ENCODE measurements around the gene SIMC1.

The SIMC1 gene

DNA sequence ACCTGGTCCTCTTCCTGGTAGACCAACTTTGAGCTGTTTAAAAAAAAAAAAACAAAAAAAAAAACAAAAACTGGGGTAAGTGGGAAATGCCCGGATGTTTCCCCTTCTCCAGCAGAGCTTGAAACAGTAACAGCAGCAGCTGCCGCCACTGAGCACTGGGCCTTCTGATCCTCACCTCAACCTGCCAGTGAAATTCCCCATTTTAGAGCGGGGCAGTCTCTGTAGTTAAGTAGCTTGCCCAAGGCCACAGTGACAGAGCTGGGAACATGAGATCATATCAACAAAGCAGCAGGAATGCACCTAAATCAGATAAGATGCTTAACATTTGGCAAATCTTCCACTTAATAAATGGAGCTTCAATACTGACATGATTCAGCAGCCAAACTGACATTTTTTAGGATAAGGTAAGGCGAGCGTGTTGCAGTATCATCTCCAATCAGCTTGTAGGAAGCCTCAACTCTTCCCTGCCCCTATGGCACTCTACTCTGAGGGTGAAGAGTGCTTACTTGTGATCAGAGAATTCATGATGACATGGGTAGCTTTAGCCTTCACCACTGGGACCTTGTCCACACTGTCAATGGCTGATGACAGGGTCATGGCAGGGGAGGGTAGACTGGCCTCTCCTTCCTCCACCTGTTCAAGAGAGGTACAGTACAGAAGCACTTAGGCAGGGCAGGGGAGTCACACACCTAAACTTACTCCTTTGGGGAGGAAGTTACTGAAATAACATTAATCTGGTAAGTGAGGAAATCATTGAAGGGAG lies 114.1 kb downstream of the SIMC1 start:
- no peak for DNase-seq (ENCODE audit: low spot score in 2 of 2)
- Histone ChIP-seq H3K9me3 (no peaks in the 10 kb centered on the region), H3K36me3 (replicated peaks) (peaks cover 79% of the 10 kb centered on the region), H3K4me3 (no peak overlapping the region), H3K4me1 (no peaks in the 10 kb centered on the region), H3K27me3 (ENCODE audit: low read depth) (no peaks in the 10 kb centered on the region)
- in situ Hi-C loops (cut with MboI; ENCODE audit: low sequenced_read_pairs), result no loop called here

DNA sequence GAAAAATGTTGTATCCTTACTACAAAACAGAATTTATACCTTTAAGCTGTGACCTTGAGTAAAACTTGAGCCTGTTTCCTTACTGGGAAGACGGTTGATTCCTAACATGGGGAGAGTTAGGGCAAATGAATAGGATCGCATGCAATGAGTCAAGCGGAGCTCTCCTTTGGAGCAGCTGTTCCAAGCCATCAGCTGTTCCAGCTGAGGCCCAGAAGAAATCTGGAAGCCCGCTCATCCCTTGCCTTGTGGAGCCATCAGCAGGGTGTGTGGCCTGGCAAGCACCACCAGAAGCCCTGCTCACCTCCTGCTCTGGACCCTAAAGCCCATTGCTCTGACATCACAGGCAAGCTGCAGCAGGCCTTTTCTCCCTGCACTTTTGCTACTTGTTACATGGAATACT lies 115.3 kb downstream of the SIMC1 start:
- no peaks in the 10 kb centered on the region for H3K27me3 ChIP-seq (ENCODE audit: low read depth)
- H3K4me1 ChIP-seq, result no peaks in the 10 kb centered on the region
- DNase-seq (ENCODE audit: low spot score in 2 of 2), result no peak
- H3K36me3 ChIP-seq (replicated peaks), result peaks cover 80% of the 10 kb centered on the region
- H3K4me3 ChIP-seq, result no peak overlapping the region
- in situ Hi-C loops (cut with MboI; ENCODE audit: low sequenced_read_pairs), result no loop called here
- no peaks in the 10 kb centered on the region for H3K9me3 ChIP-seq

DNA sequence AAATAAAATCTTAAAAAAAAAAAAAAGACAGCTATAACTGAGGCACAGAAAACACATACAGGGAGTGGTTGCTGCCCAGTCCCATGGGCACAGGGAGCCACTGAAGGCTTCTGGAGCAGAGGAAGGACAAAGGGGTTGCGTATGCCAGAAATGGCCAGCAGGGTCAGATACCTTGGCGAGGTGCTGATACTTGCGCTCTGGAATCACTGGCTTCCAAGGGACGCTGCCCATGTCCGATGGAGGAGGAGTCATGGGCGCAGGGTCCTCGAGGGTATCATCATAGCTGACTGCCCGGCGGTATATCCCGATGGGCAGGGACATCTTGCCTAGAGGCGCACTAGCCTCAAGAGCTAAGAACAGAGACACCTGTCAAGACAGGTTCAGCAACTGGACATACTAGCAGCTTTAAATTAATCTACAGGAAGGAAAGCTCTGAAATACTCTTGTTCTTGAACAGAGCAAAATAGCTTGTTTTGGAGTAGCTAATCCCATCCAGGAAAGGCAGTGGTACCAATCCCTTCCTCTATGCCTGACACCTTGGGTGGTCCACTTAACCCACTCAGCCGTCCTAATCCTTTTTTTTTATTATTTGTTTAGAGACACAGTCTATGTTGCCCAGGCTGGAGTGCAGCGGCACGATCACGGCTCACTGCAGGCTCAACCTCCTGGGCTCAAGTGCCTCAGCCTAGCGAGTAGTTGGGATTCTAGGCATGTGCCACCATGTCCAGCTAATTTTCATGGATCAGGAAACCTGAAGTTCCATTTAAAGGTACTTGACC lies 117.4 kb downstream of the SIMC1 start:
- no peaks in the 10 kb centered on the region for H3K27me3 ChIP-seq (ENCODE audit: low read depth)
- in situ Hi-C loops (cut with MboI; ENCODE audit: low sequenced_read_pairs), result no loop called here
- H3K36me3 ChIP-seq (replicated peaks), result peaks cover 69% of the 10 kb centered on the region
- peak in 1 of 2 experiments; percentile 21 for DNase-seq (ENCODE audit: low spot score in 2 of 2)
- no peaks in the 10 kb centered on the region for H3K4me1 ChIP-seq
- no peaks in the 10 kb centered on the region for H3K9me3 ChIP-seq
- H3K4me3 ChIP-seq, result no peak overlapping the region

DNA sequence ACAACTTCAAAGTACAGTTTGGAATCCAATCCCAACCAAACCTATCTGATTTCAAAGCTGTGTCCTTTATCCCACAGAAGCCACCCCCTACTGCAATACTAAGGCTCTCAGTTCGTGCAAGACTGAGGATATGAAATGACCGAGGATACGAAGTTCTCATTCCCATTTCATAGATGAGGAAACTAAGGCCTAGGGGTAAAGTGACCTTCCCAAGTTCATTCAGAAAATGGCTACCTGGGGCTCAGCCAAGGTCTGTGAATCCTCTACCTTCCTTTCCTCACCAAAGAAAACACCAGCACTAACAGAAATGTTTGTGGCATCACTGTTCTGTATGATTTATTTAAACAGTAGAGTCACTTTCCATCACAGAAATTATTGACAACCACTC lies 117.9 kb downstream of the SIMC1 start:
- Histone ChIP-seq H3K36me3 (replicated peaks) (peaks cover 63% of the 10 kb centered on the region), H3K4me1 (no peaks in the 10 kb centered on the region), H3K4me3 (no peak overlapping the region), H3K9me3 (no peaks in the 10 kb centered on the region), H3K27me3 (ENCODE audit: low read depth) (no peaks in the 10 kb centered on the region)
- in situ Hi-C loops (cut with MboI; ENCODE audit: low sequenced_read_pairs), result no loop called here
- no peak for DNase-seq (ENCODE audit: low spot score in 2 of 2)

DNA sequence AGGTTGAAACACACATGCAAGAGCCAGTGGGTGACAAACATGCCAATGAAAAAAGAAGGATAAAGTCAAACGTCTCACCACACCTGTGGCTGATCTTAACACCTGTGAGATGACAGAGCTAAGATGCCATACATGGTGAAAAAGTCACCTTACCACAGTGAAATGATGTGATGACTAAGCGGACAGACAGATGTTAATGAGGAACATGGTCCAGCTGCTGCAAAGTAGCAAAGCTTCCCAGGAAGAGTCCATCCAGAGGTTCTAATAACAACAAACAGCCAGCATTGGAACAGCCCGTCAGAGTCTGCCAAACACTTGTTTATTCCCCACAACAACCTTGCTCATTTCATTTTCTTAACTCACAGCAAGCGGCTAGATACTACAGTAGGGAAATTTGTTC lies 121.4 kb downstream of the SIMC1 start:
- no peaks in the 10 kb centered on the region for H3K9me3 ChIP-seq
- H3K27me3 ChIP-seq (ENCODE audit: low read depth), result no peaks in the 10 kb centered on the region
- no peak overlapping the region for H3K4me3 ChIP-seq
- in situ Hi-C loops (cut with MboI; ENCODE audit: low sequenced_read_pairs), result no loop called here
- DNase-seq (ENCODE audit: low spot score in 2 of 2), result no peak
- peaks cover 35% of the 10 kb centered on the region for H3K36me3 ChIP-seq (replicated peaks)
- no peaks in the 10 kb centered on the region for H3K4me1 ChIP-seq

DNA sequence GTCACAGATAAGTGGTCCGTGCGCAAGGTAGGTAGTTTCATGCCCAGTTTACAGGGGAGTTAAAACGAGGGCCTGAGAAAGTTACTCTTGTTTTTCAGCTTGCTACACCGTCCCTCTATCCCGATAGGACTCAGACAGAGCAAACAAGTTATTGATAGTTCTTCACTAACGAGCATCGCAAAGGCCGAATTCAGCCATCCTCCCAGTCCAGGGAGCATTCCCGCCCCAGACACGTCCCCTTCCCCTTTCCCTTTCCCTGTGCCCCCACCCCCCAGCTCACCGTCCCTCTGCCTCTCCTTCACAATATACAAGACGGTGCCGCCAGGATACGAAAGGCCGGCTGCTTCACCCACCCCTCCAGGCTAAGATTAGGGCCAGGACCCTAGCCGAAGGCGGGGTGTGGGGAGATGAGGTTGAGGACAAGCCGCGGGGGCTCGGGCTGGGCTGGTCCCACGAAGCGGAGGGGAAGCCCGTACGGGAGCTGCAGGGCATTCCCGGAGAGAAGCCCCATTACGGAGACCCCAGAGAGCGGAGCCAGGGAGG lies 122.7 kb downstream of the SIMC1 start:
- DNase-seq (ENCODE audit: low spot score in 2 of 2), result peak in 1 of 2 experiments; percentile 43
- Histone ChIP-seq H3K27me3 (ENCODE audit: low read depth) (no peaks in the 10 kb centered on the region), H3K36me3 (replicated peaks) (peaks cover 30% of the 10 kb centered on the region), H3K9me3 (no peaks in the 10 kb centered on the region), H3K4me3 (peak overlapping the region; percentile 87), H3K4me1 (no peaks in the 10 kb centered on the region)
- in situ Hi-C loops (cut with MboI; ENCODE audit: low sequenced_read_pairs), result no loop called here

DNA sequence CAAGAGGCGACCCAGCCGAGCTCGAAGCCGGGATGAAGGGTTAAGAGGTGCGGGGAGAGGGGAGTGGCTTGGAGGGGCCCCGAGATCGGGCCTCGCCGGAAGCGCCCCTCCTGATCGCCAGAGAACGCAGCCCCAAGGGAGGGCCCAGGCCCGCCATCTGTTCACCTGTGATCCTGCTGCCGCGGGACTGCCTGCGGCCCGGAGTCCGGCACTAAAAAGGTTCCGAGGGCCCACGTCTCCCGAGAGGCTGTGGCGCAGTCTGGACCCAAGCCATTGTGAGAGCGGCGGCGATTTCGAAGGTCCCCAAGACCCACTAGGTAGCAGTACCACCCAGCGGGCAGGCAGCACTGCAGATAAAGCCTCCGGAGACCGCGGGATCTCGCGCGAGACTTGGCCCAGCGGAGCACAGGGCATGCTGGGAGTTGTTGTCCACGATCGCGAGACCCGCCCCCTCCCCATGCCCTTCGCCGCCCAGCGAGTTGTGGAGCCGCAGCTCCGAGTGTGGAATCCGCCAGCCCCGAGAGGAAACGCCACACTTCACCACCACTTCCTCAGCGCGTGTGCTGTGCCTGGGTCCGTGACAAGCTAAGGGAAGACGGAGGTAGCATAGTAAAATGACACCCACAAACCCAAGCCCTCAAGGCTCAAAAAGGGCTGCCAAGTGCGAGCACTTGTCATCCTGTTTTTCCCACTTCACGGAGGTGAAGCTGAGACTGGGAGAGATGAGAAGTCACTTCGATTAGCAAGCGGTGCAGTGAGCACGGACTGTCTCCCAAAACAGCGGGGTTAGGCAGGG lies 123.4 kb downstream of the SIMC1 start, which contains the start of gene KIAA1191:
TSS of gene KIAA1191 (minus strand) at position 328 of the 796 bp plus-strand sequence. CDS start 2,256 bp downstream, outside the sequence.
- no peaks in the 10 kb centered on the region for H3K4me1 ChIP-seq
- DNase-seq (ENCODE audit: low spot score in 2 of 2), result peak; percentile 87 to 97
- H3K4me3 ChIP-seq, result peak within 1 kb of the TSS; percentile 87
- peaks cover 24% of the 10 kb centered on the region for H3K36me3 ChIP-seq (replicated peaks)
- in situ Hi-C loops (cut with MboI; ENCODE audit: low sequenced_read_pairs), result no loop called here
- H3K9me3 ChIP-seq, result no peaks in the 10 kb centered on the region
- H3K27me3 ChIP-seq (ENCODE audit: low read depth), result no peaks in the 10 kb centered on the region

DNA sequence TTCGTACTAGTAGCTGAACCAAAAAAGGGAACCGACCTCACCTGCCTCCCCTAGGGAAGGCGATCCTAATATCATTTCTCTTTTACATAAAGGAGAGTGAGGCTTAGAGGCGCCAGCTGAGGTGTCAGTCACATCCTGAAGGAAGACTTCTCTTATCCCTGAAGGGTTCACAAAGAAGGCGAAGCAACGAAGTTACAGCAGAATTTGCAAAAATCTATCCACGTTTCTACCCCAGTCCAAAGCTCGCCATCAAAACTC lies 123.9 kb downstream of the SIMC1 start:
- H3K4me3 ChIP-seq, result peak overlapping the region; percentile 87
- DNase-seq (ENCODE audit: low spot score in 2 of 2), result no peak
- H3K27me3 ChIP-seq (ENCODE audit: low read depth), result no peaks in the 10 kb centered on the region
- no peaks in the 10 kb centered on the region for H3K4me1 ChIP-seq
- peaks cover 22% of the 10 kb centered on the region for H3K36me3 ChIP-seq (replicated peaks)
- H3K9me3 ChIP-seq, result no peaks in the 10 kb centered on the region
- in situ Hi-C loops (cut with MboI; ENCODE audit: low sequenced_read_pairs), result no loop called here

DNA sequence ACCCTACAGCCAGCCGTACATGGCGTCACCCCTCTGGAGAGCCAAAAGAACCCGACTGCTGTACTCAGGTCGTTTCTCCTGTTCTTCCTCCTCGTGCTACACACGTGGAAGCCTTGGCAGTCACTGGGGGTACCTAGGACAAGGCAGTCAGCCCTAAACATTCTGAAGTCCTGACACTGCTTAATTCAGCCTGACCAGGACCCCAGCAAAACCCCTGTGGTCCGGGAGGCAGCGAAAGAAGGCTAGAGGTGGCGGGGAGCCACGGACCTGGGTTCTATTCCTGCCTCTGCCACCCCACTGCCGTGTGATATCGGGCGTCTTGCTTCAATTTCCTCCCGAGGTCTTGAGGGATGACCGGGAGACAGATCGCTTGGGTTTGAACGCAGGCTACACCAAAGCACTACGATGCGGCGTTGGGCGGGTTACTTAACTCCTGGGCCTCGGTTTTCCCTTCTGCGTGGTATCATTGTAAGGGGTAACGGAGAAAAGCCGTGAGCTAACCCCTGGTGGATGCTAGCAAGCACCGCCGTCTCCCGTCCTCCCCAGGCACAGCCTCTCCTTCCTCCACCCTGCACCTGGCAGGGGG lies 126.6 kb downstream of the SIMC1 start:
- no peaks in the 10 kb centered on the region for H3K36me3 ChIP-seq (replicated peaks)

DNA sequence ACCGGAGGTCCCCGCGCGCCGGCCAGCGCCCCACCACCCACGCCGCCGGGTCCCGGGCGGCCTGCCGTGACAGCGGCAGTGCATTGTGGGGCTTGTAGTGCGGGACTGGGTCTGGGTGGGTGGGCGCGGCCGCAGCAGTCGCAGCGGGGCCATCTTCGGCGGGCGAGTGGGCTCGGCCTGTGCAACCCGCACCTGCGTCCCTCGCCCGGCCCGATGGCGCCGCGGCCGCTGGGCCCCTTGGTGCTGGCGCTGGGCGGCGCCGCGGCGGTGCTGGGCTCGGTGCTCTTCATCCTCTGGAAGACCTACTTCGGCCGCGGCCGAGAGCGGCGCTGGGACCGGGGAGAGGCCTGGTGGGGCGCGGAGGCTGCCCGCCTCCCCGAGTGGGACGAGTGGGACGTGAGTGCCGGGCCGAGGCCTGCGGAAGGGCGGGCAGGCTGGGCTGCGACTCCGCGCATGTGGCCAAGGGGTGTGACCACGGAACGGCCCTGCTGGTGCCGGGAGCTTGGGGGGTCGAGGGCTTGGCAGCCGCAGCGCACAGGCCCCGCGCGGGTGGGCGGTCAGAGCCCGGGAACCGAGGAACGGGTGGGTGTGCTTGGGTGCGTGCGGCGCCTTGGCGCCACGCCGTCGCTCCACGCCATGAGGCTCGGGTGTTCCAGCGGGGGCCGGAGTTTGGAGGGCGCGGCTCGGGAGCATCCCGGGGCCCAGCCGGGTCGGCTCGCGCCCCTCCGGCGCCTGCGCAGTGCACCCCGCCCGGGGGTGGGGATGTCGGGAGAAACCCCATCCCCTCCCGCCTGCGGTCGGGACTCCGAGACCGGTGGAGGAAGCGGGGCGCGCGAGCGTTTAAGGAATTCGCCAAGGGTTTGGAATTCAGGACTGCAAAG lies 127.4 kb downstream of the SIMC1 start, which contains the start of gene ARL10:
TSS of gene ARL10 (plus strand) at position 137 of the 881 bp plus-strand sequence. CDS start at position 214, 77 bp downstream.
- H3K4me1 ChIP-seq, result no peaks in the 10 kb centered on the region
- no peaks in the 10 kb centered on the region for H3K9me3 ChIP-seq
- no peaks in the 10 kb centered on the region for H3K36me3 ChIP-seq (replicated peaks)
- no peak within 1 kb of the TSS for H3K4me3 ChIP-seq
- no peak for DNase-seq (ENCODE audit: low spot score in 2 of 2)
- in situ Hi-C loops (cut with MboI; ENCODE audit: low sequenced_read_pairs), result no loop called here
- no peaks in the 10 kb centered on the region for H3K27me3 ChIP-seq (ENCODE audit: low read depth)

More for the DNA sequence above, 126.6 kb downstream of the SIMC1 start:
- no peak overlapping the region for H3K4me3 ChIP-seq
- no peaks in the 10 kb centered on the region for H3K27me3 ChIP-seq (ENCODE audit: low read depth)
- in situ Hi-C loops (cut with MboI; ENCODE audit: low sequenced_read_pairs), result no loop called here
- no peaks in the 10 kb centered on the region for H3K9me3 ChIP-seq
- no peaks in the 10 kb centered on the region for H3K4me1 ChIP-seq
- no peak for DNase-seq (ENCODE audit: low spot score in 2 of 2)

DNA sequence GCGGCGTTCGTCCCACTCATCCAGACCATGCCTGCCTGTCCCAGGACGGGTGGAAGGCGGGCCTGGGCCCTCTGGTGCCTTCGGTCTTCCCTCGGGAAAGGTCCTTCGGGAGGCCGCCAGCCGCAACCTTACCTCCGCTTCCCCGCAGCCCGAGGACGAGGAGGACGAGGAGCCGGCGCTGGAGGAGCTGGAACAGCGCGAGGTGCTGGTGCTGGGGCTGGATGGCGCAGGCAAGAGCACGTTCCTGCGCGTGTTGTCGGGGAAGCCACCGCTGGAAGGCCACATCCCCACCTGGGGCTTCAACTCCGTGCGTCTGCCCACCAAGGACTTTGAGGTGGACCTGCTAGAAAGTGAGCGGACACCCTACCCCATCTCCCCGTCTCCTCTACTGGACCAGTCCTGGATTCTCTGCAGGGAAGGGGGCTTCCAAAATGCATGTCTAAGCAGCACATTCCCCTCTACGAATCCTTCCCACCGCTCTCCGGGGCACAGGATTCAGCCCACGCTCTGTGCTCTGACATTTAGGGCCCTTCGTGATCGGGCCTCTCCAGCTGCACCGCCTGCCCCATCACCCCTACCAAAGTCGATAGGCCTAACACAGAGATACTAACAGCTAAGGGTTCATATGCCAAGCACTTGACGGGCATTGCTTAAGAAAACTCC lies 128.1 kb downstream of the SIMC1 start:
- Histone ChIP-seq H3K4me1 (no peaks in the 10 kb centered on the region), H3K27me3 (ENCODE audit: low read depth) (no peaks in the 10 kb centered on the region), H3K36me3 (replicated peaks) (no peaks in the 10 kb centered on the region), H3K4me3 (no peak overlapping the region), H3K9me3 (no peaks in the 10 kb centered on the region)
- in situ Hi-C loops (cut with MboI; ENCODE audit: low sequenced_read_pairs), result no loop called here
- DNase-seq (ENCODE audit: low spot score in 2 of 2), result no peak

DNA sequence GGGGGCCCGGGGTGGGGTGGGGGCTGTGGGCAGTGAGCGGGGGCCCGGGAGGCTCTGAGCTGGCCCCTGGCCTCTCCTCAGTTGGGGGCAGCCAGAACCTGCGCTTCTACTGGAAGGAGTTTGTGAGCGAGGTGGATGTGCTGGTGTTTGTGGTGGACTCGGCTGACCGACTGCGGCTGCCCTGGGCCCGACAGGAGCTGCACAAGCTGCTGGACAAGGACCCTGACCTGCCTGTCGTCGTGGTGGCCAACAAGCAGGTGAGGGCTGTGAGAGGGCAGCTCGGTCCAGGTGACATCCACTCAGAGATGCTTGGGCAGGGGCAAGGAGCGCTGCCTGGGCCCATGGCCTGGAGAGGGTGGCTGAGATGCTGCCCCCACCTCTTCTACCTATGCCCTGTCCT lies 130.5 kb downstream of the SIMC1 start:
- Histone ChIP-seq H3K36me3 (replicated peaks) (no peaks in the 10 kb centered on the region), H3K9me3 (no peaks in the 10 kb centered on the region), H3K4me3 (no peak overlapping the region), H3K4me1 (peaks cover 3% of the 10 kb centered on the region; the same call in 1 of the 2 replicates), H3K27me3 (ENCODE audit: low read depth) (no peaks in the 10 kb centered on the region)
- in situ Hi-C loops (cut with MboI; ENCODE audit: low sequenced_read_pairs), result no loop called here
- no peak for DNase-seq (ENCODE audit: low spot score in 2 of 2)

All from HAP-1 (cell line).